HG02870 (cell line): ENCODE measurements around the gene PNPLA6.

Experiments used
- ATAC-seq: cut with Tn5 transposase; IDR thresholded peaks from one replicate; pipeline ENCODE4 v1.9.1; 2021; ENCODE audit warnings: mild to moderate bottlenecking, moderate library complexity; ENCODE audit not compliant: unreplicated experiment

Gene PNPLA6

DNA sequence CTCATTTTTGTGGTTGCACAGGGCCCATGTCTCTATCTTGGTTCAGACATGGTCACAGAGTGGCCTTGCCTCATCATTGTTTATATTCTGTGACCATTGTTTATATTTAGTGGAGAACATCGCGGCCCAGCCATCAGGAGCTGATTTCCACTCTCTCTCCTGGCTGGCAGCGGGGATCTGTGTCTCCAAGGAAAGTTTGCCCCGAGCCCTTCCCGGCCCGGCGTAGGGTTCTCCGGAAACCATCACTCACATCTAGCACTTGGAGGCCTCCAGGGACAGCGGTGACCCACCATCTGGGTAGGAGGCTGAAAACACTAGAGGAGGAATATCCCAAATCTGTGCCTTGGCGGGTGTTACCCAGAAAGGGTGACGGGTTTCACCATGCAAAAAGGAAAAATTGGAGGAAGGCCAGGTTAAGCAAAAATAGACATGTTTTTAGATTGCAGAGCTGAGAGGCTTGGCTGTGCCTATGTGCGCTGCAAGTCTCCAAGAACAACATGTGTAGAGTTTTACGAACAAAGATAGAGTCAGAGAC is 20.3 kb upstream of the PNPLA6 start:
- no peak for ATAC-seq

DNA sequence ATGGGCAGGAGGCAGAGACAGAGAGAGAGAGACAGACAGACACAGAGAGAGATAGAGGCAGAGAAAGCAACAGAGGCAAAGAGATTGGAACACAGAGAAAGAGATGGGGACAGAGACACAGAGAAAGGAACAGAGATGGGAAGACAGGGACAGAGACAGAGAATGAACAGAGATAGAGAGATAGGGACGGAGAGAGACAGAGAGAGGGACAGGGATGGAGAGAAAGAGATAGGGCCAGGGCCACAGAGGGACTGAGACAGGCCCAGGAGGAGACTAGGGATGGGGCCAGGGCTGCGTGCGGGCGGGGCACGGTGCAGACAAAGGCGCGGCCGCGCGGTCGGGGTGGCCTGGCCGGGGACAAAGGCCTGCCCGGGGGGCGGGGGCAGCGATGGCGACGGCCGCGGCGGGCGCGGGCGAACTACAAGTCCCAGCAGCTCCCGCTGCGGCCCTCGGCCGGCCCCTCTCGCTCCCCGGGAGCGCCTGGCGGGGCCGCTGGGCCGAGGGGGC is 19.8 kb upstream of the PNPLA6 start, which contains the start of gene ZNF358:
ZNF358 (plus strand) TSS at position 459 of the 507 bp plus-strand sequence. CDS start 3,140 bp downstream, outside the sequence.
- ATAC-seq, result no peak

DNA sequence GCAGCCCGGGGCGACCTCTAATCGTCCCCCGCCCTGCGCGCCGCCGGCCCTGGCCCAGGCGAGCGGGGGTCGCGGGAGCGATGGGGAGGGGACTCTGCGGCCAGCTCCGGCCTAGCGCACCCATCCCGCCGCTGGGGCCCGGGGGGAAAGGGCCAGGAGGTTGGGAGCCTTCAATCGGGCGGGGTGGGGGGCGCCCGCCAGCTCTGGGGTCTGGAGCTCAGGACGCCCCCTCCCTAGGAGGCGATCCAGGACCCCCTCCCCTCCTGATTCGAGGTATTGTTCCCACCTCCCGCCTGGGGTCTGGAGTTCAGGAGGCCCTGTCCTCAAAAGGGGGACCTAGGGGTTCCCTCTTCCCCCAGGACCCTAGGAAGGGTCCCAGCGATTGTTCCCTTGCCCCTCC is 19.2 kb upstream of the PNPLA6 start:
- no peak for ATAC-seq

DNA sequence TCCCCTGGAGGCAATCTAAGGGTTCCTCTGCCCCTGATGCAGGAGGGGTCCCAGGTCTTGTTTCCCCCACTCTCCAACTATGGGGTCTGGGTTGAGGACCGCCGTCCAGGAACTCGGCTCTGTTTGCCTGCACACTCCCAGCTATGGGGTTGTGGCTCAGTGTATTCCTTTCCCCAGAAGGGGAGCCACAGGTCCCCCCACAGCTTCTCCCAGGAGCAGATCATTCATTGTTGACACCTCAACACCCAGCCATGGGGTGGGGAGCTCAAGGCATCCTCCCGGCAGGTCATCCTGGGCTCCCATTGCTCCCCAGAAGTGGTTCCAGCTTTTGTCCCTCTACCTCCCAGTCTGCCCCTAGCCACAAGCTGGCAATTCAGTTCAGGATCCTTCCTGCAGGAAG is 18.6 kb upstream of the PNPLA6 start:
- ATAC-seq, result no peak

DNA sequence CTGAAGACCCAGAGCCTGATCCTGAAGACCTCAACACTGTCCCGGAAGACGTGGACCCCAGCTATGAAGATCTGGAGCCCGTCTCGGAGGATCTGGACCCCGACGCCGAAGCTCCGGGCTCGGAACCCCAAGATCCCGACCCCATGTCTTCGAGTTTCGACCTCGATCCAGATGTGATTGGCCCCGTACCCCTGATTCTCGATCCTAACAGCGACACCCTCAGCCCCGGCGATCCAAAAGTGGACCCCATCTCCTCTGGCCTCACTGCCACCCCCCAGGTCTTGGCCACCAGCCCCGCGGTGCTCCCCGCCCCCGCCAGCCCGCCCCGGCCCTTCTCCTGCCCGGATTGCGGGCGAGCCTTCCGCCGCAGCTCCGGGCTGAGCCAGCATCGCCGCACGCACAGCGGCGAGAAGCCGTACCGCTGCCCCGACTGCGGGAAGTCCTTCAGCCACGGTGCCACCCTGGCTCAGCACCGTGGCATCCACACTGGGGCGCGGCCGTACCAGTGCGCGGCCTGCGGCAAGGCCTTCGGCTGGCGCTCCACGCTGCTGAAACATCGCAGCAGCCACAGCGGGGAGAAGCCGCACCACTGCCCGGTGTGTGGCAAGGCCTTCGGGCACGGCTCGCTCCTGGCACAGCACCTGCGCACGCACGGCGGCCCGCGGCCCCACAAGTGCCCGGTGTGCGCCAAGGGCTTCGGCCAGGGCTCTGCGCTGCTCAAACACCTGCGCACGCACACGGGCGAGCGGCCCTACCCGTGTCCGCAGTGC is 16.0 kb upstream of the PNPLA6 start:
- no peak for ATAC-seq

DNA sequence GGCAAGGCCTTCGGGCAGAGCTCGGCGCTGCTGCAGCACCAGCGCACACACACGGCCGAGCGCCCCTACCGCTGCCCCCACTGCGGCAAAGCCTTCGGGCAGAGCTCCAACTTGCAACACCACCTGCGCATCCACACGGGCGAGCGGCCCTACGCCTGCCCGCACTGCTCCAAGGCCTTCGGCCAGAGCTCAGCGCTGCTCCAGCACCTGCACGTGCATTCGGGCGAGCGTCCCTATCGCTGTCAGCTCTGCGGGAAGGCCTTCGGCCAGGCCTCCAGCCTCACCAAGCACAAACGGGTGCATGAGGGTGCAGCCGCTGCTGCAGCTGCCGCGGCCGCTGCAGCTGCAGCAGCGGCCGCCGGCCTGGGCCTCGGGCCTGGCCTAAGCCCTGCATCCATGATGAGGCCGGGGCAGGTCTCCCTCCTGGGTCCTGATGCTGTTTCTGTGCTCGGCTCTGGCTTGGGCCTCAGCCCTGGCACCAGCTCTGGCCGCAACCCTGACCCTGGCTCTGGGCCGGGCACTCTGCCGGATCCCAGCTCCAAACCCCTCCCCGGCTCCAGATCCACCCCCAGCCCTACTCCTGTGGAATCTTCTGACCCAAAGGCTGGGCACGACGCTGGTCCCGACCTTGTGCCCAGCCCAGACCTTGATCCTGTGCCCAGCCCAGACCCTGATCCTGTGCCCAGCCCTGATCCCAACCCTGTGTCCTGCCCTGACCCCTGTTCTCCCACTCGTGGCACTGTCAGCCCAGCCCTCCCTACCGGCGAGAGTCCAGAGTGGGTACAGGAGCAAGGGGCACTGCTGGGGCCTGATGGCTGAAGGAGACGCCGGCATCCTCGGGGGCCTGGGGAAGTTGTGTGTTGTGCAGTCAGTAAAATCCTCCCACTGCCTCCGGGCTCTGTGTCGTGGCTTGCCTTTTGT is 15.1 kb upstream of the PNPLA6 start:
- ATAC-seq, result no peak

DNA sequence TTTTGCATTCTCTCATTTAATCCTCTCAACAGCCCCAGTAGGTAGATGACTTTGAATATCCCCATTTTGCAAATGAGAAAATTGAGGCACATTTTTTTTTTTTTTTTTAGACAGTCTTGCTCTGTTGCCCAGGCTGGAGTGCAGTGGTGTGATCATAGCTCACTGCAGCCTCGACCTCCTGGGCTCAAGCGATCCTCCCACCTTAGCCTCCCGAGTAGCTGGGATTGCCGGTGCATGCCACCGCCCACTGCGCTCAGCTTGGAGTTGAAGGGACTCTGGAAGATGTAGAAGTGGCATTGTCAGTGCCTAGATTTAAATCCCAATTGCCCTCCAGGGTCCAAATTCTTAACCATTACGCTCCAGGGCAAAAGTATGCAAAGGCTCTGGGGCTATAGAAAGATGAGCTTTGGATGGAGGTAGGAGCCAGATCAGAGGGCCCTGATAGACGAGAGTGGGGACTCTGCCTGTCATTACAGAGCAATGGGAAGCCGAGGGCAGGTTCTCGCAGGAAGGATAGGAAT is 13.9 kb upstream of the PNPLA6 start:
- no peak for ATAC-seq

DNA sequence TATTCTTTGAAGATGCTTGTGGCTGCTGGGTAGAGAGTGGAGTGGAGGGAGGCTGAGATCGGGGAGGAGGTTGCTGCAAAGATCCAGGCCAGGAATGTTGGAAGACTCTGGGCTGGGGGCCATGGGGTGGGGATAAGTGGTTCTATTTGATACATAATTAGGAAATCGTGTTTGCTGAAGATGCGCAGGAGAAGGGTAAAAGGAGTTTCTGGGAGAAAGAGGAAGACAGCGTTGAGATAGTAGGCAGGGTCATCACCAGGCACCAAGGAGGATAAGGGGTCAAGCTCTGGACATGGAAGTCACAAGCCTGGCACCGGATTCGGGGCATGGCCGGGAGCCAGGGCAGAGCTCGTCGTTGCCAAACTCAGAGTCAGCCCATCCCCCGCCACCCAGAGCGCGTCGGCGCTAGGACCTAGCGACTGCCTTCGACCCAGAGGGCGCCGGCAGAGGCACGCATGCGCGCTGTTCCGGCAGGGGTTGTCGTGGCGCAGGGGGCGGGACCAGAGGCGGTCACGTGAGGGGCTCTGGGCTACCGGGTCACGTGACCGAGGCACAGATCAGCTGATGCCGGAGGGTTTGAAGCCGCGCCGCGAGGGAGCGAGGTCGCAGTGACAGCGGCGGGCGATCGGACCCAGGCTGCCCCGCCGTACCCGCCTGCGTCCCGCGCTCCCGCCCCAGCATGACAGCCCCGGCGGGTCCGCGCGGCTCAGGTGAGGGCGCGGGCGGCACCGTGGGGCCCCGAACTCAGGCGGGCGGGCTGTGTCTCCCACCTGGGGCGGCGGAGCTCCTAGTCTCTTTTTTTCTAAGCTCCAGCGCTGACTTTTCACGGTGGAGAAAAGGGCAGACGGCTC is 13.2 kb upstream of the PNPLA6 start, which contains the start of gene MCOLN1:
MCOLN1 (plus strand) TSS at position 553 of the 851 bp plus-strand sequence; CDS start at position 680, 127 bp downstream.
- ATAC-seq, result no peak

DNA sequence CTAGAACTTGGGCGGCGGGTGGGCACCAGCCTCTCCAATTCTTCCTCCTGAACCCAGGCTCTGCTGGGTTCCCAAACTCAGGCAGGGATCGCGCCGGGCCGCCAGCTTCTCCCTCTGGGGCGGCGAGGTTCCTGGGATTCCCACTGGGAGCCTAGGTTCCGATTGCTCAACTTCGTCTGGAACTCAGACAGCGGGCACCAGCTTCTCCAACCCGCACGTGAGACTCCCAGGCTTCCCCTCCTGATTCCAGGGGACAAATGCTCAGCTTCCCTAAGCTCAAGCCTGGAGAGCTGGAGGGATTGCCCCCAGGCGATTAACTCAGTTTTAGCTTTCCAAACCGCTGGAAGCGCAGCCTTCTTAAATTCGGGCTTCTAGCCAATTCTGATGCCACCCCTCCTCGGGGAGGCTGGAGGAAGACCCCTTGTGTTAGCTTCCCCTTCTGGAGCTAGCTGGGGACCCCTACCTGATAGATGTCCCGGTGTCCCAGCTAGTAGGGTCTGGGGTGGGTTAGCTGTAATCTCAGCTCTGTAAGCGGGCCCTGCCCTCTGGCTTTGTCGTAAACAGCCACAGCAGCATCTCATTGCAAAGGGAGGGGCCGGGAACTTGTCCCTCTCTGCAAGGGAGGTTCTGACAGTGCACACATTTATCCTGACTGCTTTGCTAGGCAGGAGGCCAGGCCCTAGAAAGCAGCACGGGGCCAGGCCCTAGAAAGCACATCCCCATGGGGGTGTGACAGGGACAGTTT is 12.4 kb upstream of the PNPLA6 start:
- ATAC-seq, result no peak

DNA sequence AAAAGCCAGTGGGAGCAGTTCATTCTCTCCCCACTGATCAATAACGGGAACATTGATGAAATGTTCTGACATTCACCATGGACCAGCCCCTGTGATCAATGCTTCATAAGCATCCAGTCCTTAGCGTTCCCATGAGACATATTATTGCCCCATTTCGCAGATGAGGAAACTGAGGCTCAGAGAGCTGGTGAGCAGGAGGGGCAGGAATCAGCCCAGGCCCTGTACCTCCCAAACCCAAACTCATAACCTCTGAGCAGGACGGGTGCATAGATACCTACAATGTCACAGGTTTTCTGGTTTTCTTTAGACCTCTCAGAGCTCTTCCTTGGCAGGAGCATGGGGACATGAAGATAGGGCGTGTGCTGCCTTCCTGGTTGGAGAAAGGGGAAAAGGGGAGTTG is 11.0 kb upstream of the PNPLA6 start:
- ATAC-seq, result no peak

DNA sequence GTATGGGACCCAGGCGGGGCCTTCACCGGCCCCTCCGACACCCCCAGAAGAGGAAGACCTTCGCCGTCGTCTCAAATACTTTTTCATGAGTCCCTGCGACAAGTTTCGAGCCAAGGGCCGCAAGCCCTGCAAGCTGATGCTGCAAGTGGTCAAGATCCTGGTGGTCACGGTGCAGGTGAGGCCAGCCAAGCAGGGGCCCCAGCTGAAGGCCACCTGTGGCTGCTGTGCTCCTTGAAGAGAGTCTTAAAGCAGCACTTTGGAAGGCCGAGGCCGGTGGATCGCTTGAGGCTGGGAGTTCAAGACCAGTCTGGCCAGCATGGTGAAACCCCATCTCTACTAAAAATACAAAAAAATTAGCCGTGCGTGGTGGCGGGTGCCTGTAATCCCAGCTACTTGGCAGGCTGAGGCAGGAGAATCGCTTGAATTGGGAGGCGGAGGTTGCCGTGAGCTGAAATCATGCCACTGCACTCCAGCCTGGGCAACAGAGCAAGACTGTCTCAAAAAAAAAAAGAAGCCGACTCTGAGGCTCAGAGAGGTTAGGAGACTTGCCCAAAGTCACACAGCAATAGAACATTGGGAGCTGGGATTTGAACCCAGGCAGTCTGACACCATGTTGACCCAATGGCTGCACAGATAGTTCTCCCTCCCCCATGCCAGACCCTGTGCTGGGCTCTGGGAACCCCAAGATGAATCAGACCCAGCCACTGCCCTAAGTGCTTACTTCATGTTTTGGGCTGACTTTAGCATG is 10.4 kb upstream of the PNPLA6 start:
- ATAC-seq, result no peak

DNA sequence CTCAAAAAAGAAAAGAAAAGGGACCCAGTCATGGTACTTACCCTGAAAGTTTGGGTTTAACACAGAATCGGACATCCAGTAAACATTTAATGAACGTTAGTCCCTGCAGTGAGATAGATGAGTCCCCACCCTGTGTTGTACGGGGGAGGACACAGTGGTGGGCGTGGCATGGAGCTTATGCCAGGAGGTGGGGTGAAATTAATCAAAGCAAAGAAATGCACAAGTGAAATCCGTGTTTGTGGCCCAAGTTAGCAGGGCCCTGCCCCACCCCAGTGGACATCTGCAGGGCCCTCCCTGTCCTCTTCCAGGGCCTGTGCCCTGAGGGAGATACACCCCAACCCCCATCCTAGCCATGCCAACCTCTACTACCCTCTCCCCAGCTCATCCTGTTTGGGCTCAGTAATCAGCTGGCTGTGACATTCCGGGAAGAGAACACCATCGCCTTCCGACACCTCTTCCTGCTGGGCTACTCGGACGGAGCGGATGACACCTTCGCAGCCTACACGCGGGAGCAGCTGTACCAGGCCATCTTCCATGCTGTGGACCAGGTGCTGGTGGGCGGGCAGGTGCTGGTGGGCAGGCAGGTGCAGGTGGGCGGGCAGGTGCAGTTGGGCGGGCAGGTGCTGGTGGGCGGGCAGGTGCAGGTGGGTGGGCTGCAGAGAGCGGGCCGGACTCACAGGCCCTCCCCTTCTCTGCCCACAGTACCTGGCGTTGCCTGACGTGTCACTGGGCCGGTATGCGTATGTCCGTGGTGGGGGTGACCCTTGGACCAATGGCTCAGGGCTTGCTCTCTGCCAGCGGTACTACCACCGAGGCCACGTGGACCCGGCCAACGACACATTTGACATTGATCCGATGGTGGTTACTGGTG is 9.2 kb upstream of the PNPLA6 start:
- no peak for ATAC-seq

DNA sequence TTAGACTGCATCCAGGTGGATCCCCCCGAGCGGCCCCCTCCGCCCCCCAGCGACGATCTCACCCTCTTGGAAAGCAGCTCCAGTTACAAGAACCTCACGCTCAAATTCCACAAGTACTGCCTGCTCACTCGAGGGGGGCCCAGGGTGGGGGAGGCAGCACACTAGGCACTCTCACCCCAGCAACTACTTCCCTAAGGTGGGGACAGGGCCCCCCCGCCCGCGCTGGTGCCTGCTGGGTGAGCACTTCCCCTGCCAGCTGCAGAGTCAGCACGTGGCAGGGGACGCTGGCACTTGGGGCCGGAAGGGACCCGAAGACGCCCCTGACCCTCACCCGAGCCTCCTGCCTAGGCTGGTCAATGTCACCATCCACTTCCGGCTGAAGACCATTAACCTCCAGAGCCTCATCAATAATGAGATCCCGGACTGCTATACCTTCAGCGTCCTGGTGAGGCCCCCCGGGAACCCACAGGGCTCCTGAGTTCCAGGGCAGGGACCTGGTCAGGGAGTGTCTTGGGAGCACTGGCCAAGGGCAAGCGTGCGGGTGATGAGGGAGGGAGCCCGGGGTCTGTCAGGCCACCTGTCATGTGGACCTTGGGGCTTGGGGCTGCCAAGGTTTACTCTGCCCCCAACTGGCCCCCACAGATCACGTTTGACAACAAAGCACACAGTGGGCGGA is 7.9 kb upstream of the PNPLA6 start:
- ATAC-seq, result no peak

DNA sequence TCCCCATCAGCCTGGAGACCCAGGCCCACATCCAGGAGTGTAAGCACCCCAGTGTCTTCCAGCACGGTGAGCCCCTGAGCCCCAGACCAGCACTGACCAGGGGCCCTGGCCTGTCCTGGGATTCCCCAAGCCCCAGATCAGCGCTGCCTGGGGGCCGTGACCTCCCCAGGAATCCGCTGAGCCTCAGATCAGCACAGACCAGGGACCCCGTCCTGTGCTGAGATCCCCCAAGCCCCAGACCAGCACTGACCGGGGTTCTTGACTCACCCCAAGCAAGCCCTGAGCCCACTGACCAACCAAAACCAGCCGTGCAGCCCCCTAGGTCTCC is 7.4 kb upstream of the PNPLA6 start:
- ATAC-seq, result no peak

DNA sequence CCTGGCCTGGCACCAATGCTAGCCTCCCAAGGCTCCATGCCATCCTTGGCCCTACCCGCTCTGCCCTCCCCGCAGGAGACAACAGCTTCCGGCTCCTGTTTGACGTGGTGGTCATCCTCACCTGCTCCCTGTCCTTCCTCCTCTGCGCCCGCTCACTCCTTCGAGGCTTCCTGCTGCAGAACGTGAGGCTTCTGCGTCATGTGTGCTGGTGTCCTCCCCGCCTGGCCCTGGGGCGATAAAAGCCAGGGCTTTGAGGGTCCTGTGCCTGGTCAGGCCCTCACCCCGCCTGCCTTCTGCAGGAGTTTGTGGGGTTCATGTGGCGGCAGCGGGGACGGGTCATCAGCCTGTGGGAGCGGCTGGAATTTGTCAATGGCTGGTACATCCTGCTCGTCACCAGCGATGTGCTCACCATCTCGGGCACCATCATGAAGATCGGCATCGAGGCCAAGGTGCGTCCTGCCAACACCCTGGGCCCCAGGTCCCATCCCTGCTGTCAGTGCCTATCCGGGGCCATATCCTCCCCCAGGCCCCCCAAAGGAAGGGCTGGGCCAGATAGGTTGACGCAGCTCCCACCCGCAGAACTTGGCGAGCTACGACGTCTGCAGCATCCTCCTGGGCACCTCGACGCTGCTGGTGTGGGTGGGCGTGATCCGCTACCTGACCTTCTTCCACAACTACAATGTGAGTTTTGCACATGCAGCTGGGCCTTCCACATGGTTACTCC is 6.8 kb upstream of the PNPLA6 start:
- no peak for ATAC-seq

DNA sequence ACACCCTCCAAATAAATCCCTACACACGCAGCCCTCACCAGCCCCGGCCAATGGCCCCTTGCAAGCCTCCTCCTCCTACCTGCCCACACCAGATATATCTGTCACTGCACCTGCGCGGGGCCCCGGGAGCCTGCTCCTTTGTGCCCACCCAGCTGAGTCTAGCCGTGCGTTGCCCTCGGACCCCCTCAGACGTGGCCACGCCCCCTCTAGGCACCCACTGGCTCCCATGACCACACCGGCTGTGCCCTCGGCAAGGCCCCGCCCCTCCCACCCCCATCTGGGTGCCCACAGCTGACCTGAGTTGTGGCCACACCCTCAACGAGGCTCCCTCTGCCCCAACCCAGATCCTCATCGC is 6.3 kb upstream of the PNPLA6 start:
- no peak for ATAC-seq
